GM12874 (cell line): Measurements from ENCODE around the gene NAV3.

Experiments
- TF ChIP-seq, protein P1 (sequence below): IDR thresholded peaks from 2 replicates; pipeline ENCODE4 v1.5.1; 2011; ENCODE audit warnings: low read depth, mild to moderate bottlenecking, control low read depth, low read length, moderate library complexity; ENCODE audit not compliant: insufficient read depth

Gene NAV3

GRCh38 chr12:77795699-77796098 is 35.0 kb upstream of the NAV3 start:
- TF ChIP-seq, protein P1, sequence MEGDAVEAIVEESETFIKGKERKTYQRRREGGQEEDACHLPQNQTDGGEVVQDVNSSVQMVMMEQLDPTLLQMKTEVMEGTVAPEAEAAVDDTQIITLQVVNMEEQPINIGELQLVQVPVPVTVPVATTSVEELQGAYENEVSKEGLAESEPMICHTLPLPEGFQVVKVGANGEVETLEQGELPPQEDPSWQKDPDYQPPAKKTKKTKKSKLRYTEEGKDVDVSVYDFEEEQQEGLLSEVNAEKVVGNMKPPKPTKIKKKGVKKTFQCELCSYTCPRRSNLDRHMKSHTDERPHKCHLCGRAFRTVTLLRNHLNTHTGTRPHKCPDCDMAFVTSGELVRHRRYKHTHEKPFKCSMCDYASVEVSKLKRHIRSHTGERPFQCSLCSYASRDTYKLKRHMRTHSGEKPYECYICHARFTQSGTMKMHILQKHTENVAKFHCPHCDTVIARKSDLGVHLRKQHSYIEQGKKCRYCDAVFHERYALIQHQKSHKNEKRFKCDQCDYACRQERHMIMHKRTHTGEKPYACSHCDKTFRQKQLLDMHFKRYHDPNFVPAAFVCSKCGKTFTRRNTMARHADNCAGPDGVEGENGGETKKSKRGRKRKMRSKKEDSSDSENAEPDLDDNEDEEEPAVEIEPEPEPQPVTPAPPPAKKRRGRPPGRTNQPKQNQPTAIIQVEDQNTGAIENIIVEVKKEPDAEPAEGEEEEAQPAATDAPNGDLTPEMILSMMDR, result no peak

DNA sequence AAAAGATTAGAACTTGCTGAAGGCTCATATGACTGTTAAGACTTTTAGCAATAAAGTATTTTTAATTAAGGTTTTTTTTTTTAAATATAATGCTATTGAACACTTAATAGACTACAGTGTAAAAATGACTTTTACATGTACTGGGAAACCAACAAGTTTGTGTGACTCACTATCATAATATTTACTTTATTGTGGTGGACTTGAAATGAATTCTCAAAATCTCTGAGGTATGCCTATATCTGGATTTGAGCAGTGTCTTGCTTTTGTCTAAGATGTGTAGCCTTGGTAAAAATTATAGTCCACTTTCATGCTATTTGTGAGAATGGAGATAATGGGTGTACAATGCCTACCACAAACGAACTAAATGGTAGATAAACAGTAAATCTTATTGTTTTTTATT is 33.9 kb upstream of the NAV3 start:
- TF ChIP-seq, protein P1, result no peak

DNA sequence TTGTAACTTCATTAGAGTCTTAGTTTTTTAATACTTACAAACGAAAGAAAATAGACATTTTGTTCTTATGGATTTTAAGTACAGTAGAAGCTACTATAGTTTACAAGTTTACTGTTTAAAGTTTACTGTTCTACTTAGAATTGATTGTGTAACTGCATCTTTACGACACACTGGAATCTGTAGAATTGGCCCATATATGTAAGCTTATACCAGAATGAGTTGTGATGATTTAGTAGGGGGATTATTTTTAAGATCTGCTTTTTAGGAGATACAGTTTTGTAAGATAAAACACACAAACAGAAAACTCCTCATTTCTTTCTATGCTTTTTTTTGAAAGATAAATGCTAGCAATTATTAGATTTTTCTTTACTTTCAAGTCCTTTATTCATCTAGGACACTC is 30.2 kb upstream of the NAV3 start:
- TF ChIP-seq, protein P1, result no peak

- TF ChIP-seq, protein P1, result no peak
Observed at GRCh38 chr12:77808534-77808933, 22.2 kb upstream of the NAV3 start.

DNA sequence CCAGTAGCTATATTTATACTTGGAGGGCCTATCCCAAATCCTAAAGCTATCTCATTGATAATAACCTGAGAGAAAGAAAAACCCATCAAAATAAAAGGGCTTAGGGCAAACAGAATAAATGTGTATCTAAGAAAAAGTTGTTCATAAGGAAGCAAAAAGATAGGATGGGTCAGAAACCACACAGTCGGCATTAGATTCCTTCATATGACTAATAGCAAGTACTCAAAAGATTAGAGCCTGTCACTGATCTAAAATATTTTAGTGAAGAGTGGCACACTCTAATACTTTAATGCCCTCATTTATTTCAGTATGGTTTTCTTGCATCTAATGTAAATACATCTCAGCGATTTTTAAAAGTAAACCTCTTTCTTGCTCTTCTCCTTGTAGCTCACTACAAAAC is 17.1 kb upstream of the NAV3 start:
- TF ChIP-seq, protein P1, result no peak

- TF ChIP-seq, protein P1, result no peak
Observed at GRCh38 chr12:77814386-77814785, 16.3 kb upstream of the NAV3 start.

DNA sequence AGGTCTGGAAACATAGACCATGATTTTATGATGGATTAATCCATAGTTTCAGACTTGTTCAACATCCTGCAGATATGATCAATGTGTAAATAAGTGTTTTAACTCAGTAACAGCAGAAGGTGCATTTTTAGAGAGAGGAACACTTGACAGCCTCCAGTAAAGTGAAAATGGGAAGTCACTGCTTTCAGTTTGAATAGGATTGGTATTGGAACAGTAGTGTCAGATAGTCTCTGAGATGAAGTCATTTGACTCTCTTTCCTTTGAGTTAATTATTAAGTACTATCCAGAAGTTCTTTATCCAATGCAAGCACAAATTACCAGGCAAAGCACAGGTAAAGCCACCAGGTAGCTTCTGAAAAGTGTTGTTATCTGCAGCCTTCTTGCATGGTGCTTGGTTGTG is 14.5 kb upstream of the NAV3 start:
- TF ChIP-seq, protein P1, result no peak

DNA sequence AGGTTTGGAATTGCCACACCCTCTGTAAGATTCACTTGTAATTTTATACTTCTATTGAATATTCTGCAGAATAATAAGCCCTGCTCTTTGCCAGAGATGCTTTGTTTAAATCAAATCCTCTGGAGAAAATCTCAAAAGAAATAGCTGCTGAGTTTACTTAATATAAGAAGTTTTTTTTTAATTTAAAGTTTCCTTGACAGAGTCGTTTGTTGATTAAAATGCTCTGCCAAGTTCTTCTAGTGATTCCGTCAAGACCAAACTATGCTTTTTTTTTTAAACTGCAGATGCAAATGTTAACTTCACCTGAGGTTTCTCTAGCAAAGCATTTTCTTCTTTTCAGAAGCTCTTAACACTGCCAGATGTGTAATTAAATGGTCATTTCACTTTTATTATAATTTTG is 13.4 kb upstream of the NAV3 start:
- TF ChIP-seq, protein P1, result no peak
